ENCODE measurements around the gene RNASEH2B.

RNASEH2B gene

DNA sequence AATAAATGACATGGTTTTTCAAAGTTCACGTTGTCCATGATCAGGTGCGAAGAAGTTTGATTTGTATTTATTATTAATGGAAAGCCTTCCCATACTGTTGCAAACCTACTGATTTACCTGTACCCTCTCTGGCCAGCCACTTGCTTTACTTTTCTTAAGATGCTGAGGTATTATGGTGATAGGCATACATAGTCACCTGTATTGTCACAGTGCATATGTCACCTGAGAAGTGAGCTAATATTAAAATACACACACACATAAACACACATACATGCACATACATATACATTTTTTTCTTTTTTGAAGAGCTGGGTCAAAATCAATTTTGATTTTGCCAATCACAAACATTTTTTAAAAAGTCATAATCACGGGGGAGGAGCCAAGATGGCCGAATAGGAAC, 72.1 kb downstream of the RNASEH2B start:
- no peak overlapping the region for H3K4me3 ChIP-seq (replicated peaks in 1 of 2; ENCODE audit: low read depth in 2 of 2, low read length in 2 of 2)
- TF ChIP-seq CTCF (IDR thresholded peaks at IDR 0.05; ENCODE audit: low read depth, low read length), result no peak
- no peak for DNase-seq (ENCODE audit: low read depth in 2 of 2)

GRCh38 chr13:50989476-50989875, 79.9 kb downstream of the RNASEH2B start:
- no peak for TF ChIP-seq CTCF (IDR thresholded peaks at IDR 0.05; ENCODE audit: low read depth, low read length)

DNA sequence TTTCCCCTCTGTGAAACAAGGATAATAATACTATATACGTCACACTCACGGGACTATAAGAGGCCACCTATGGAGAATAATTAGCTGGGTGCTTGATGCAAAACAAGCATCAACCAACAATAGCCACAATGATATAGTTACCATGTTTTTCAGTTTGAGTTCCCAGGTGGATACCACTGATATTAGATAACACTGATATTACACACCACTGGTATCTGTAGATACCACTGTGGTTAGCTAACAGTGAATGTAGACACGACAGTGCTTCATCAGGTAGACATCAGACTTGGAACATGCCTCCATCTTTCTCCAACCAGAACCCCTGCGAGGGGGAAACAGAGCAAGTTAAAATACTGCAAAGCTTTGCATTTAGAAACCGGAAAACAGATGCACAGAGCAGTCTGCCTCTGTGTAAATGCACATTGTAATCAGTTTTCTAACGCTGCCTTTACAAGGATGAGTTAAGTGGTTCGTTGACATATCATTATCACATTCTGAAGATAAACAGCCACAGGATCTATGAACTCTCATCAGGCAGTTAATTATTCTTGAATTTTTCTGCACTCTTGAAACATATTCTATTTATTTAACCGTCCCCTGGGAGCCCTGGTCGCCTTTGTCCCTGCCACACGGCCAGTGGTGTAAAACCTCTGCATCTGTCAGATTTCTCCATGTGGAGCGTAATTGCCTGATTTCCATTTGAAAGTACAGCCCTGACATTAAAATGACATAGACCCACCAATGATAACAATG, 80.7 kb downstream of the RNASEH2B start:
- no peak for DNase-seq (ENCODE audit: low read depth in 2 of 2)
- no peak for TF ChIP-seq CTCF (IDR thresholded peaks at IDR 0.05; ENCODE audit: low read depth, low read length)
- H3K4me3 ChIP-seq (replicated peaks in 1 of 2; ENCODE audit: low read depth in 2 of 2, low read length in 2 of 2), result no peak overlapping the region

More at GRCh38 chr13:50989476-50989875, 79.9 kb downstream of the RNASEH2B start:
- H3K4me3 ChIP-seq (replicated peaks in 1 of 2; ENCODE audit: low read depth in 2 of 2, low read length in 2 of 2), result no peak overlapping the region
- DNase-seq (ENCODE audit: low read depth in 2 of 2), result peak; percentile 25 to 46

DNA sequence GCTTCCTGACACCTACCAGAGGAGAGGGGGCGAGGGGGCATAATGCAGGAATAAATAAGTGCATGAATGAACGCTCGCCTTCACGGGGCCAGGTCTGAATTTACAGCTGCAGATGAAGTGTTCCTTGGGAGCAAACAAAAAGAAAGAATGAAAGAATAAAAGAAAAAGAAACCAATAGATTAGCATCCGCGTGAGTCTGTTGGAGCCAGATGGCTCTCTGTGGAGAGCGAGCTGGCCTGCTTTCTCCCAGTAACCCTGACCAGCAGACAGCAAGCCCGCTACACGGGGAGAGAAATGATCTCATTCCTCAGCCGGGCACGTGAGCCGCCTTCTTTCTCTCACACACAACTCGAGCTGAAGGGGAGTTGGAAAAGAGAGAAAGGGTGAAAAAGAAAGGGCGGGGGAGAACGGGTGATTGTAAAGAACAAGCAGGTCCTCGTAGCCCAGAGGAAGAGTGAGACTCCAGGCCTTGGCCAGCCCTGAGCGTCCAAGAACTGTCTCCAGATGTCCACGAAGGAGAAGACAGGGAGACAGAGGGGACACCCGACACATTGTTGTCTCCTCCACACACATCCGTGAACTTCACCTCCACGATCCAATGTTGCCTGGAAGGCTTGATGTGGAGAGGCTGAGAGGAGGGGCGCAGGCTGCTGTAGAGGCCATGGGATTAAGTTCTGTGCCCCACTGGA, 81.4 kb downstream of the RNASEH2B start:
- peak; percentile 58 to 72 for DNase-seq (ENCODE audit: low read depth in 2 of 2)
- no peak for TF ChIP-seq CTCF (IDR thresholded peaks at IDR 0.05; ENCODE audit: low read depth, low read length)
- H3K4me3 ChIP-seq (replicated peaks in 1 of 2; ENCODE audit: low read depth in 2 of 2, low read length in 2 of 2), result no peak overlapping the region

GRCh38 chr13:50991579-50992521, 82.3 kb downstream of the RNASEH2B start:
- TF ChIP-seq CTCF (IDR thresholded peaks at IDR 0.05; ENCODE audit: low read depth, low read length), result no peak
- no peak overlapping the region for H3K4me3 ChIP-seq (replicated peaks in 1 of 2; ENCODE audit: low read depth in 2 of 2, low read length in 2 of 2)
- DNase-seq (ENCODE audit: low read depth in 2 of 2), result no peak

DNA sequence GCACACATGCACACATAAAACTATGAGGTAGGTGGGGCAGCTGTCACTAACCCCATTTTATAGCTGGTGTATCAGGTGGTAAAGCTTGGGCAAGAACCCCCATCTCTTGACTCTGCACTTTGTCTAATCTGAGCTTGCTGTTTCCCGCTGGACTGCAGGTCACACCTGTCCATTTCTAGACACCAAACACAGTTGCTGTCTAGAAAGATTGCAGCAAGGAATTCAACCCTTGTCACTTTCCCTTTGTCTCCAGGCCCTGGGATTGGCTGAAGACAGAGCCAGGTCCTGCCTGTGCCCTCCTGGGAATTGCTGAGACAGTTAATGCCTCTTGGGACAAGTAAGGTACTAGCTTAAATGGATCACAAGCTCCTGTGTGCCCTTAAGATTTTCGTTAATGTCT, 83.8 kb downstream of the RNASEH2B start:
- DNase-seq (ENCODE audit: low read depth in 2 of 2), result no peak
- TF ChIP-seq CTCF (IDR thresholded peaks at IDR 0.05; ENCODE audit: low read depth, low read length), result no peak

More for the DNA sequence above, 83.8 kb downstream of the RNASEH2B start:
- H3K4me3 ChIP-seq (replicated peaks in 1 of 2; ENCODE audit: low read depth in 2 of 2, low read length in 2 of 2), result no peak overlapping the region
